ENCODE data around the gene CSMD2. TPM values are rescaled to one million over a fixed set of nuclear protein-coding genes. Genes with fewer than 3 reads are reported as not detected.
"Not testable (repeated sequence)": the region's sequence is repeated elsewhere in the genome, so short reads cannot be mapped to it uniquely, and the experiment has no call there.

Gene CSMD2
- total RNA-seq, 1 donor from 2014 or later, result 0.98 TPM

- TF ChIP-seq CTCF (conservative IDR thresholded peaks at IDR 0.05; ENCODE audit: low read depth, low read length), result no peak
- no peak for DNase-seq (ENCODE audit: low read depth)
- no peak overlapping the region for H3K4me3 ChIP-seq (ENCODE audit: low read depth, low read length)
These were observed 648.6 kb downstream of the CSMD2 start for GRCh38 chr1:33516428-33516827.

GRCh38 chr1:33515607-33516006 is 649.4 kb downstream of the CSMD2 start:
- TF ChIP-seq CTCF (conservative IDR thresholded peaks at IDR 0.05; ENCODE audit: low read depth, low read length), result no peak
- DNase-seq (ENCODE audit: low read depth), result no peak
- H3K4me3 ChIP-seq (ENCODE audit: low read depth, low read length), result no peak overlapping the region

- DNase-seq (ENCODE audit: low read depth), result no peak
- TF ChIP-seq CTCF (conservative IDR thresholded peaks at IDR 0.05; ENCODE audit: low read depth, low read length), result no peak
- H3K4me3 ChIP-seq (ENCODE audit: low read depth, low read length), result no peak overlapping the region
These were observed 649.9 kb downstream of the CSMD2 start for GRCh38 chr1:33515112-33515511.

GRCh38 chr1:33512226-33513011 is 652.6 kb downstream of the CSMD2 start:
- no peak overlapping the region for H3K4me3 ChIP-seq (ENCODE audit: low read depth, low read length)
- no peak for TF ChIP-seq CTCF (conservative IDR thresholded peaks at IDR 0.05; ENCODE audit: low read depth, low read length)
- DNase-seq (ENCODE audit: low read depth), result no peak

GRCh38 chr1:33509276-33509675 is 655.8 kb downstream of the CSMD2 start:
- DNase-seq (ENCODE audit: low read depth); H3K4me3 ChIP-seq (ENCODE audit: low read depth, low read length): not testable (repeated sequence)

- no peak for TF ChIP-seq CTCF (conservative IDR thresholded peaks at IDR 0.05; ENCODE audit: low read depth, low read length)
- no peak for DNase-seq (ENCODE audit: low read depth)
- no peak overlapping the region for H3K4me3 ChIP-seq (ENCODE audit: low read depth, low read length)
These were observed 656.9 kb downstream of the CSMD2 start for GRCh38 chr1:33508151-33508550.

- TF ChIP-seq CTCF (conservative IDR thresholded peaks at IDR 0.05; ENCODE audit: low read depth, low read length), result no peak
- no peak overlapping the region for H3K4me3 ChIP-seq (ENCODE audit: low read depth, low read length)
- no peak for DNase-seq (ENCODE audit: low read depth)
These were observed 657.4 kb downstream of the CSMD2 start for GRCh38 chr1:33507661-33508060.
